T1000 (cell line): Measurements from ENCODE around the gene SUGP1.
"Not testable (repeated sequence)": the region's sequence is repeated elsewhere in the genome, so short reads cannot be mapped to it uniquely, and the experiment has no call there.

ENCODE experiments used
- DNase-seq: peaks from one replicate; lab custom pipeline; 2025; ENCODE audit warnings: mixed read lengths; lab: John Stamatoyannopoulos, UW

Gene SUGP1

DNA sequence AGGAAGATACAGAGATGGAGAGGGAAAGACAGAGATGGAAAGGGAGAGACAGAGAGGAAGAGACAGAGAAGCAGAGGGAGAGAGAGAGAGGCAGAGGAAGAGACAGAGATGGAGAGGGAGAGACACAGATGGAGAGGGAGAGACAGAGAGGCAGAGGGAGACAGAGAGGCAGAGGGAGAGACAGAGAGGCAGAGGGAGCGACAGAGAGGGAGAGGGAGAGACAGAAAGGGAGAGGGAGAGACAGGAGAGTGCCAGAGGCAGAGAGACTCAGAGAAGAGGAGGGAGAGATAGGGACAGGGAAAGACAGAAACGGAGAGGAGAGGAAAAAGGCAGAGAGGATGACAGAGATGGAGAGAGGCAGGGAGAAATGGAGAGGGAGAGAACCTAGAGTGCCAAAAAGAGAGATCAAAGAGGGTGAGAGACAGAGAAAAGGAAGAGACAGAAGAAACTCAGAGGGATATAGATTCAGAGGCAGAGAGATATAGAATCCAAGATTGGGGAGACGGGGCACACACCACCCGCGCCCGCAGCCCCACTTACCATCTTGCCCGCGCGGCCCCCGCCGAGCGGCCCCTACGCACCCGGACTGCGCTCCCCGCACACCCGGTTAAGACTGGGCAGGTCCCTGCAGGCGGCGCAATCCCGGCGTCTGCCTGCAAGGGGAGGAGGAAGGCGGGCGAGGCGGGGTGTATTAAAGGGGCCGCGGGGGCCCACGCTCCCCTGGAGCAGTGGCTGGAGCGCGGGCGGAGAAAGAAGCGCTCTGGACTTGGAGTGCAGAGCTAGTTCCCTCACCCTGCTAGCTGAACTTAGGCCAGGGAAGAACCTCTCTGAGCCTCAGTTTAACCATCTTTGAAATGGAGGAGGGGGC, 57.9 kb downstream of the SUGP1 start:
- DNase-seq: no peak

DNA sequence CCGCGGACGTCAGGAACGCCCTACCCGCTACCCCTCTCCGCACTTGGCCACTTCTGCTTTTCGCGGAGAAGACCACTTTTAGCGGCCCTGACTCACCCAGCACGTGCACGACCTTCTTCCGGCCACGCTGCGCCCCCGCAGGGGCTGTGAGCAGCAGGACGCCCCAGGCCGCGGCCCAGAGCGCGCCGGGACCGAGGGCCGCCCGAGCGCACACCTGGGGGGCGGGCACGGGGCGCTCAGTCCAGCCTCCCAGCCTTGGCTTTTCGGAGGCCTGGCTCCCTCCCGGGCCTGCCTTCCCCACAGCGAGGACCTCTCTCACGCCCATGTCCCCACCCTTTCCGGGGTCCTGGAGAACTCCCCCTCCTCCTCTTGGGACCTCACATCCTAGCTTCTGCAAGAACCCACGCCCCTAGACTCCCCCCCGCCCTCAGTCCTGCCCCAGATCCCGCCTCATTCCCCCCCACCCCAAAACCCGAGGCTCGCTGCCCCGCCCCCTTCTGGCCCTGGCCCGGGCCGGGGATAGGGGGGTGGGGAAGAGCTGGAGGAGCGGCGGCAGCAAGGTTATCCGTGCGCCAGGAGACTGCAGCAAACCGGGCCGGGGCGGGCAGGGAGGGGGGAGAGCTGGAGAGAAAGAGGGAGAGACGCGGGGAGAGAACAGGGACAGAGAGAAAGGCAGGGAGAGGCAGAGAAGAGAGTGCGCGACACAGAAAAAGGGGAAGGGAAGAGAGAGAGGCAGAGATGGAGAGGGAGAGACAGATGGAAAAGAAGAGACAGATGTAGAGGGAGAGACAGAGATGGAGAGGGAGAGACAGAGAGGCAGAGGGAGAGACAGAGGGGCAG, 58.7 kb downstream of the SUGP1 start:
- no peak for DNase-seq

DNA sequence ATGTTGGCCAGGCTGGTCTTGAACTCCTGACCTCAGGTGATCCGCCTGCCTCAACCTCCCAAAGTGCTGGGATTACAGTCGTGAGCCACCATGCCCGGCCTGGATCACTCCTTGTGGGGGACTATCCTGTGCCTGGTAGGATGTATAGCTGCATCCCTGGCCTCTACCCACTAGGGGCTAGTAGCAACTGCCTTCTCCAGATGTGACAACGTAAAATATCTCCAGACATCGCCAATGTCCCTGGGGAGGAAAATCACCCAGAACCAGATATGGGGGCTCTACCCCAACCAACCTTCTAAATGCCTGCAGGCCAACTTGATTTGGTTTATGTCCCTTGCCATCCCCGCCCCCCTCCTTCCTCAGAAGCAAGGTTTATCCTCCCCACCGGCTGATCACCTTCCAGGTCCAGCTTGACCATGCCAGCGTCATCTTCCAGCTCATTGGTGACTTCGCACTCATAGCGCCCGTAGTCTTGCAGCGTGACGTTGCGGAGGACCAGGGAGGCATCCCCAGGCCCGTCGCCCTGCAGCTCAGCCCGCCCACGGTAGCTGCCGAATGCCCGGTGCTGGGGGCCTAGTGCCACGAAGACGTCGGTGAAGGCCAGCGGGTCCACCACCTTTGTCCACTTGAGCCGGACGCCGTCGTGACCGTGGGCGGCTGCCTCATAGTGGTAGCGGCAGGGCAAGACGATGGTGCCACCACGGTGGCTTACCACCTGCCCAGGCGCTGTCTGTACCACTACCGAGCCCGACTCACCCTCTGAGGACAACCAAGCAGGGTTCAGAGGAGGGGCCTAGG, 59.7 kb downstream of the SUGP1 start:
- DNase-seq: no peak

DNA sequence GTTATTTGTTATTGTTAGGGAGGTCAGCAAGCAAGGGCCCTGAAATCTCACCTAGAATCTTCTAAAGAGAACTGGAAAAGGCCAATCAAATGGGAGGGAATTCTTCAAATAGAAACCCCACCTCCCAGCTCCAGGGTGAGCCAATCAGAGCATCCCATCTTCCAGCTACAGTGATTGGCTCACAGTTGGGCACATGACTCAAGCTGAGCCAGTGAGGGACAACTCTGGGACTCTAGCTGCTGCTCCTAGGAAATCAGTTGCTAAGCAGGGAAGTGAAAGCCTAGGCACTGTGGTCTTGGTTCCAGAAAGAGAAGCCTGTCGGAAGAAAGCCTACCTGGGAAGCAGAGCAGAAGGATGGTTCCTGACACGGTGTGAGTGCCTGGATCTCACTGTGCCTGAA, 60.6 kb downstream of the SUGP1 start:
- no peak for DNase-seq

DNA sequence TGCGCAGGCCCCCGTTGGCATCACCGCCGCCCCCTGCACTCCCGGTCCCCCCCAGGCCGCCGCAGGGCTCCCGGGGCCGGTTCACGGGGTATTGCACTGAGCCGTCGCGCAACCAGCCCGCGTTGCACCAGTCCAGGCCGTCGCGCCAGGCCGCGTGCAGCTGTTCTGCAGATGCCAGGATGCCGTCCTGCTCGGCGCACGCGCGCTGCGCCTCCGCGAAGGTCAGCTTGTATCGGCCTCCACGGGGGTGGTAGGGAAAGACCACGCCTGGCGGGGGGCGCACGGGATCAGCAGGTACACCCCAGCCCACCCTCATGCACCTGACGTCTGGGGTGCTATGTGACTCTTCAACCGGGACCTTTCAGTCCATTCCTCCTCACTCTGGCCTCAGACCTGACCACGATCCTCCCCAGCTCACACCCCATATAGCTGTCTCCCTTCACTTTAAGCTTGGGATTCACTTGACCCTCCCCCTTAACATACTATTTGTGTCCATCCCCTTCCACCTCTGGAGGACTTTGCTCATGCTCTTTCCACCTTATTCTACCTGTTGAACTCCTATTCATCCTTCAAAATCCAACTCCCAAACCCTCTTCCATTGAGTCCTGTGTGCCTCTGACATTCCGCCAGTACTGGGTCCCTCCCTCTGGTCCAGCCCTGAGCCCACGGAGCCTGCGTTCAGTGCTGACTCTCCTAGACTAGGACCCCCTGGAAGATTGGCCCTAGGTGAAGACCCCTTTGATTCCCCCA, 61.5 kb downstream of the SUGP1 start:
- no peak for DNase-seq

DNA sequence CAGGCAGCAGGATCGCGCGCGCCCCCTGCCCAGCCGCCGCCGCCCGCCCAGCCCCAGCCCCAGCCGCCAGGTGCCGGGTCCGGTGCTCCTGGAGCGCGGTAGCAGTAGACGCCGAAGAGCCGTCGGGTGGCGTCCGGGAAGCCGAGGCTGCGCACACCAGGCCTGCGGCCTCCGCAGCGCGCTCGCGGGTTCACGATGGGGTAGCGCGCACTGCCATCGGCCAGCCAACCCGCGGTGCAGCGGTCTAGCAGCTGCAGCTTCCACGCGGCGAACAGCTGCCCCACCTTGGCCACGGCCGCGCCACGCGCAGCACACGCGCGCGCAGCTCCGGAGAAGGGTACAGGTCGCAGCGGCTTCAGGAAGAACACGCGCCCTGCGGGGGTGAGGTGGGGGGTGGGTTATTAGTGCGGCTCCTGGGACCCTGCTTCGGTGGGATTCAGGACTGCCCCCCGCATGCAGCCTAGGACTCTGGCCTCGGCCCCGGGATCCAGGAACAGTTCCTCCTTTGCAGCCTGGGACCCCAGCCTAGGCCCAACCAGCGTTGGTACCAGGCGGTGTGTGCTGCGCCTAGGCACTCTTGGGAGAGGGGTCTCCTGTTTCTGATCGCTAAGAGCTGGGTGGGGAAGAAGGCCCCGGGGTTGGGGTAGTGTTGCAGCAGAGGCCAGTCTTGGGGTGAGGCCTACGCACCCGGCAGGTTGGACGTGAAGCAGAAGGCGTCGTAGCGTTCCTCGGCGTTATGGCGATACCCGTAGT, 62.3 kb downstream of the SUGP1 start:
- DNase-seq: no peak

DNA sequence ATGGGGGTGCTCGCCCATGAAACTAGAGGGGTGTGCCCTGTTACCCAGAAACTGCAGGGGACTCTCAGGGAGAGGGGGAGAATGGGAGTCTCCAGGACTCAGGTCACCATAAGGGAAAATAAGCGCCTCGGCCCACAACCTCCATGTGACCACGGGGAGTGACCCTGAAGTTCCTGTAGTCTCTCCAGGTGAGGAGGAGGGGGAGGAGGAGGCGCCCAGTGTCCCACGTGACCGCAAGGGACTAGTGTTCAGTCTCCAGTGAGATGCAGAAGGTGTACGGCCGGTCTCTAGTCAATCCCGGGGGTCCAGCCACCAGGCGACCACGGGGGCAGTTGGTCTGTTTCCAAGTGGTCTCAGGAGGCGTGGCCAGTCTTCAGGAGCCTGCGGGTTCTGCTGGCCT, 63.2 kb downstream of the SUGP1 start:
- no peak for DNase-seq

DNA sequence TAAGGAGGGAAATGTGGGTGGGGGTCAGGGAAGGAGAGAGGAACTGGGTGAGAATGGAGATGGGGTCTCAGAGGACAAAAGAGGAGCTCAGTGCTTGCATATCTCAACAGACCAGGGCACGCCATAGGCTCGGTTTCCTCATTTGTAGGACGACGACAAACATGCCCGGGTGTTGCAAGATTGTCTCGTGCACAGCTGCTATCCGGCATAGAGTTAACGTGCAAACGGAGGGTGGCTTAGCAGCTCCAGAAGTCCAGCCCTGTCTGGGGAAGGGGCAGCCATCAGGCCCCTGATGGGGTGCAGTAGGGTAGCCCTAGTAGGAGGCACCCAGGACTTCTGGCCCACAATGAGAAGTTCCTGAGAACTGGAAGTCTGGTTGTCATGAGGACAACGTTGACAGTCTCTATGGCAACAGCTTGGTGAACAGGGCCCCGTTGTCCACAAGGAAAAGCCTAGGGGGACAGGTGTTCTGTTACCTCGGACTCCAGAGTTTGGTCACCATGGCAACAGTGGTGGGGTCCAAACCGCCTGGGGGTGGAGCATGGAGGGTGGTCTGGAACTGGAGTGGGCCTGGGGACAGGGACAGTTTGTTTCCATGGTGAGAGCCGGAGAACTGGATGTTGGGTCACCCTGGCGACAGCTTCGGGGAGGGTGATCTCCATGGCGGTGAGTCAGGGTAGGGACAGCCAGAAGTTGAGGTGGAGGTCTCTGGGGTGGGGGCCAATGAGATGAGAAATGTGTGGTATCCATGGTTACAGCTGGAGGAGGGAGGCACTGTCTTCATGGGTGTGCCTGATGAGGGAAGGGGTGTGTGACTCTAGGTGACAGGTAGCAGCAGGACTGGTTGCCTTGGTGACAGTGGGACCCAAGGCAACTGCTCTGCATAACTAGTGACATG, 64.0 kb downstream of the SUGP1 start:
- DNase-seq: no peak

DNA sequence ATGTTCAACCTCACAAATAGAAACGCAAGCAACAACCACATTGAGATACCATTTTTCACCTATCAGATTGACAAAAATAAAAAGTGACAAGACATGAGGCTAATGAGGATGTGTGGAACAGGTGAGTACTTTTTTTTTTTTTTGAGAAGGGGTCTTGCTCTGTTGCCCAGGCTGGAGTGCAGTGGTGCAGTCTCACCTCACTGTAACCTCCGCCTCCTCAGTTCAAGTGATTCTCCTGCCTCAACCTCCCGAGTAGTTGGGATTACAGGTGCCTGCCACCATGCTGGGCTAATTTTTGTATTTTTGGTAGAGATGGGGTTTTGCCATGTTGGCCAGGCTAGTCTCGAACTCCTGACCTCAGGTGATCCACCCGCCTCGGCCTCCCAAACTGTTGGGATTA, 66.9 kb downstream of the SUGP1 start:
- DNase-seq: not testable (repeated sequence)

DNA sequence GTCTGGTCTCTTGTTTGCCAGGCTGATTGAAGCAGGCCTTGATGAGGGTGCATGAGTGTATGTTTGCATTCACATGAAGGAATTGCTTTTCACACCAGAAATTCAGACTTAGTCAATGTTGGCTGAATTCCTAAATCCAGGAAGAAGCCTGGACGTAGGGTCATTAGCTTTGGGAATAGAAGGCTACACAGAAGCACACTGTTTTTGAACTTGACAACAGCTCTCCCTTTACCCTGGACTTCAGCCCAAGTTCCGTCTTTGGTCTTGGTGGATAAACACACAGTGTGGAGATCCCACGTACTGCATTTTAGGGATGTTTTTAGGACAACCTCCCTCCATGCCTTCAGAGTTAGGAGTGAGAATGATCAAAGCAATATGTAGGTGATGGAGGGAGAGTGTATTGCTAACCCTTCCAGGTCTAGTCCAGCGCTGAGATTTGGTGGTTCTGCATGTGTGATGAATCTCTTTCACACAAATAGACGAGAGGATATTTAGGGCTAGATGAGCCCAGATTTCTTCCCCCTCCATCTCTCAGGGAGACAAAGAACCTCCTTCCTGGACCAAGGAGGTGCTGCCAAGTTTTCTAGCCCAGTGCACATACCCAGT, 70.0 kb downstream of the SUGP1 start:
- no peak for DNase-seq

DNA sequence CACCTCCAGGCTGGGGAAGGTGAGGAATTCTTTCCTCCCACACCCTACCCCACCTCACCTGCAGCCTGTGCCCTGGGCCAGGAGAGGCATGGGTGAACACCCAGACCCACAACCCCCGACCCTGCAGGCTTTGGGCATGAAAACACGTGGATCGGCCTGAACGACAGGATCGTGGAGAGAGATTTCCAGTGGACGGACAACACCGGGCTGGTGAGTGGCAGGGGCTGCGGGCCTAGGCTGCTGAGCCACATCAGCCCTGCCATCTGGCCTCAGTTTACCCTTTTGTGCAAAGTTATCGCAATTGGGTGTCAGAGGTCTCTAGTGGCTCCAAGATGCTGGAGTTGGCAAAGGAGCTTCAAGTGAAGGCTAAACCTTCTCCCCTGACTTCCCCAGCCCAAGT, 79.8 kb downstream of the SUGP1 start:
- no peak for DNase-seq

DNA sequence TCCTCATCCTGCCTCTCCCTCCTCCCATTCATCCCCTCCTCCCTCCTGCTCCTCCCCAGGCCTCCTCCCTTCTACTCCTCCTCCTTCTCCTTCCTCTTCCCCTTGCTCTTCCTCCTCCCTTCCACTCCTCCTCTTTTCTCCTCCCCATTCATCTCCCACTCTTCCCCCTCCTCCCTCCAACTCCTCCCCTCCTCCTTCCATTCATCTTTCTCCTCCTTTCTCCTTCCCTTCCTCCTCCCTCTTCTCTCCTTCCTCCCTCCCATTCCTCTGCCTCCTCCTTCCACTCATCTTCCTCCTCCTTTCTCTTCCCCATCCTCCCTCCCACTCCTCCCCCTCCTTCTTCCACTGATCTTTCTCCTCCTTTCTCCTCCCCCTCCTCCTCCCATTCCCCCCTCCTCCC, 80.6 kb downstream of the SUGP1 start:
- DNase-seq: no peak

DNA sequence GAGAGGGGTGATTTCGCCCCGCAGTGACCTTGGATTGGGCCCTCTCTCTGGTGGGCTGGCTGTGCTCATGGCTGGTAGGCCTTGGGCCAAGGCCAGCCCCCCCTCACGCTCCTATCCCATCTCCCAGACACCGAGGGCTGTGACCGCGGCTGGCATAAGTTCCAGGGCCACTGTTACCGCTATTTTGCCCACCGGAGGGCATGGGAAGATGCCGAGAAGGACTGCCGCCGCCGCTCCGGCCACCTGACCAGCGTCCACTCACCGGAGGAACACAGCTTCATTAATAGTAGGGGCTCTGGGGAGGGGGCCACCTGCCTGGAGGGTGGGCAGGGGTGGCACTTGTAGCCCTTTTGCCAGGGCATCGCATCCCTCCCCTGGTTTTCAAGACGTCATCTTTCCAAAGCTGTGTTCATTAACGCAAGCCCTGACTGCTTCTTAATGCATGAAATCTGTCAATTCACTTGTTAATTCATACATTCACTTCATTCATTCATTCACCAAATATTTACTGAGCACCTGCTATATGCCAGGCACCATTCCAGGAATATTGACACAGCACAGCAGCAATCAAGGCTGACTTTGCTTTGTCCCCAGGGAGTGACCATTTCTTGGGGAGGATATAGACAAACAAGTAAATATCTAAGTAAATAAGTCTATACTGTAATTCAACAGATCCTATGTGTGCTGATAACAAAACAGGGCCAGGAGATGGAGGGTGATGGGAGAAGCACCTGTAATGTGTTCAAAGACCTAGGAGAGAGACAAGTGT, 82.0 kb downstream of the SUGP1 start:
- DNase-seq: no peak

DNA sequence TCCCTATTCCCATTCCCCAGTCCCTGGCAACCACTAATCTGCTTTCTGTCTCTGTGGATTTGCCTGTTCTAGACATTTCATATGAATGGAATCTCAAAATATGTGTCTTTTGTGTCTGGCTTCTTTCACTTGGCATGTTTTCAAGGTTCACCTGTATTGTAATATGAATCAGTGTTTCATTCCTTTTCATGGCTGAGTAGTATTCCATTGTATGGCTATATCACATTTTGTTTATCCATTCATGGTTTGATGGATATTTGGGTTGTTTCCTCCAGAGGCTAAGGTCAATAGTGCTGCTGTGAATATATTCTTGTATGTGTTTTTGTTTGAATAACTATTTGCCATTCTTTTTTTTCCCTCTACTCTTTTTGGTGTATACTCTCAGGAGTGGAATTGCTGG, 84.1 kb downstream of the SUGP1 start:
- no peak for DNase-seq

DNA sequence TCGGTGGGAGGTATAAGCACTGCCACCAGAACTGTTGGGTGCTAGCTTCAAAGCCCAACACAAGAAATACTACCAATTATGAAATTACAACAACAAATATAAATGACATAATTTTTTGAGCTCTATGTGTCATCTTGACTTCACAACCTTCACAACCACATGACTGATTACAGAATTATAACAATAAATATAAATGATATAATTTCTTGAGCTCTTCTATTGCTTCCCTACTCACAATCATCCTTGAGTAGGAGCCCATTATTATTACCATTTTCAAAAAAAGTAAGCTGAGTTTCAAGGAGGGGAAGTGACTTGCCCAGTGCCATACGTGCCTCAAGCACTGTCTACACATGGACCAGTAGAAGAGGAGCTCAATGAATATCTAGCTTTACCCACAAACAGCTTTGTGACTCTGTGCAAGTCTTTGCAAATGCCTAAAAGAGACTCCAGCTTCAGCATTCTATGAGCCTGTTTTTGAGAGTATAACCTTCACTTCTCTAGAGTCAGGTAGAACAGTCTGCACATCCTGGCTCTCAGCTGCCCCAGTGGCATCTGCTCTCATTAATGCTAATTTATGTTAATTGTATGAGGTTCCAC, 86.0 kb downstream of the SUGP1 start:
- no peak for DNase-seq

DNA sequence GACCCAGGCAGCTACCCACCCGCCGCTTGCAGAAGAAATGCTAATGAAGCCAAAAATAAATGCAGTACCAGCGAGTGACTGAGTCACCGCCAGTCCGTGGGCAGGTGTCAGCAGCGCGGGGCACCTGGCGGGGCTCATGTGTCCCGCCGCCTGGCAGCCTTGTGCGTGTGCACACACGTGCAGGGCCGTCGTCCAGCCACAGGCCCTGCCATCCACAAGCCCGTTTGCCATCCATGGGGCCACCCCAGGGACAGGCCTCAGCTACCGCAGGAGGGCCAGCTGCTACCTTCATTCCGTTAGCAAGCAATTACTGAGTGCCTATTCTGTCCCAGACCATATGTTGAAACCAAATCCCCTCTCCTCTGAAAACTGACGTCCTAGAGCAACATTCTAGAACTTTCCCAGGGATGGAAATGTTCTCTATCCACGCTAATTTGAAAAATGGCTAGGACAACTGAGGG, 88.0 kb downstream of the SUGP1 start:
- no peak for DNase-seq

DNA sequence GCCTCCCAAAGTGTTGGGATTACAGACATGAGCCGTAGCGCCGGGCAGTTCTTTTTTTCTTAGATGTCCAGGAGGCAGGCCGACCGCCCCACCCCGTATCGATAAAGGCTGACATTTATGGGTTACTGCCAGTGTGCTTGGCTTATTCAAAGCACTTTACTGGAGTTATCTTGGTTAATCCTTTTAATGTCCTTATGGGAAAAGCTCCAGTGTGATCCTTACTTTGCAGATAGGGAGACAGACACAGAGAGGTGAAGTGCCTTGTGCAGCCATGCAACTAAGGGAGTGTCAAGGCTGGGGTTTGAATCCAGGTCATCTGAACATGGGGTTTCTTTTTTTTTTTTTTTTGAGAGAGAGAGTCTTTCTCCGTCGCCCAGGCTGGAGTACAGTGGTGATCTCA, 89.3 kb downstream of the SUGP1 start:
- DNase-seq: no peak

DNA sequence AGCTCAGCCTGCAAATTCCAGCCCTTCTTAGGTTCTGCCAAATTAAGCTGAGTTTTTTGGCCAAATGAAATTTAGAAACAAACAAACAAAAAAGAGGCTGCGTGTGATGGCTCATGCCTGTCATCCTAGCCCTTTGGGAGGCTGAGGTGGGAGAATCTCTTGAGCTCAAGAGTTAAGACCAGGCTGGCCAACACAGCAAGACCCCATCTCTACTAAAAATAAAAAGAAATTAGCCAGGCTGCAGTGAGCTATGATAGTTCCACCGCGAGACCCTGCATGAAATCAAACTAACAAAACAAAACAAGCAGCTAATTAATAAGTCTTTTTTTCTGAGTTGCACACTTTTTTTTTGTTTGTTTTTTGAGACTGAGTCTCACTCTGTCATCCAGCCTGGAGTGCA, 90.6 kb downstream of the SUGP1 start:
- no peak for DNase-seq
